NCI-H1092 treated with DMSO at 0.1 percent for 48 hours (cell line): ENCODE measurements around the gene MOGAT2.
"Not testable (repeated sequence)": the region's sequence is repeated elsewhere in the genome, so short reads cannot be mapped to it uniquely, and the experiment has no call there.

Experiments used
- DNase-seq: peaks from one replicate; lab custom pipeline; 2025; lab: John Stamatoyannopoulos, UW

The MOGAT2 gene

DNA sequence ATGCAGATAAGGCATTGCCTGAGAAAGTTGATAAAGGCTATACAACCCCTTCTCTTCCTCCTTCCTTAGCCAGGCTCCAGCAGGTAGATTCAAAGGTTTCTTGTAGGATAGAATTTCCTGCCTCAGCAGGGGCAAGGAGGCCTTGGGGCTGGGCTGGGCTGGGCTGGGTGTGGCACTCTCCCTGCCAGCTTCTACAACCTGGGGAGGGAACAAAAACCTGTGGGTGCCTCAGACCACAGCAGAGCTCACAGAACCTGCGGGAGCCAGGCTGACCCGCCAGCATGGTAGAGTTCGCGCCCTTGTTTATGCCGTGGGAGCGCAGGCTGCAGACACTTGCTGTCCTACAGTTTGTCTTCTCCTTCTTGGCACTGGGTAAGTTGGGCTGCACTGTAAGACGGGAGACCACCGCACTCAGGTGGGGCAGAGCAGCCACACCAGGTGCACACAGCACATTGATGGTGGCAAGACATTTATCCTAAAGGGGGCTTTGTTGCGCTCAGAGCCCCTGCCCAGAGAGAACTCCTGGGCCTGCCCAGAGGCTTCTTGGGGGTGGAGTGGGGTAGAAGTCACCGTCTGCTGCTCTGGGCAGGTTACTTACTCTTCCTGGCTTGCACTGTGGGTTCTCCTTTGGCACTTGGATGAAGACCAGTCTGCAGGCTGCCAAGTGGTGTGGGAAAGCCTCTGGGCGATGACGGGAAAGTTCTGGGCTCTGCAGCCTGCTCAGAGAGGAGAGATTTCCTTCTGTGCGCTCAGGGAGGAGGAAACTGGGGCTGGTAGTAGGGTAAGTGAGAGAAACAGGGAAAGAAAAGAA lies at the start of gene MOGAT2:
Gene MOGAT2 (plus strand): TSS at position 231 of the 811 bp plus-strand sequence. CDS start 51 bp downstream, at position 282.
- DNase-seq, result no peak

DNA sequence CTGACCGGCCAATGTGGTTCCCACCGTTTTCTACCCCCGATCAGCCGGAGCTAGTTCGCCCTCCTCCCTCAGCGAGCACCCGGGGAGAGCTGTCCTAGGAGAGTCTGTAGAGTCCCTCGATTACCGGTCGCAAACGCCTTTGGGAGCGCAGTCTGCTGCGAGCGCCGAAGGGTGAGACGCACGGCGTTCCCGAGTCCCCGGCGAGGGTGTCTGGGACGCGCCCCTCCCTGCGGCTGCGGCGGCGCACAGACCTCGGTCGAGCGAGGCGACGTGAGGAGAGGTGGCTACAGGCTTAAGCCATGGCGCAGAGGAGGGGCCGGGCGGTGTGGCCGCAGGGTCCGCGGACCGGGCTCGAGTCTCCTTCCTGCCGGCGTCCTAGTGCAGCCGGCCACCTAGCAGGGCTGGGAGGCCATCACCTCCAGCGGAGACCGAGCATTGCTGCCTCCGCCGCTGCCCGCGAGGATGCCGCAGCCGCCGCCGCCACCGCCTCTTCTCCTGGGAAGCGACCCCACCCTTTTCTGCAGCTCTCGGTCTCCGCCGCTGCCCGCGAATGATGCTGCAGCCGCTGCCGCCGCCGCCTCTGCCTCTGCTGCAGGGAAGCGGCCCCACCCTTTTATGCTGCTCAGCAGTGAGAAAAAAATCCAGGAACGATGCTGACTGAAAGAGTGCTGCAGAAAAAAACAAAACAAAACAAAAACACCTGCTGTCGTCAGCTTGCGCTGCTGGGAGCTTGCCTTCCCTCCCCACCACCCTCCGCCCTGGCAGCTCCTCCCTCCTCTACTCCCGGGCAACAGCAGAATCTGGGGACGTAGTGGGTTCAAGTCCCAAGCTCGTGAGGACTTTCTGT lies 49.0 kb upstream of the MOGAT2 start, which contains the start of gene MAP6:
Gene MAP6 (minus strand): TSS at position 588 of the 847 bp plus-strand sequence. CDS start 669 bp downstream, outside the sequence.
- peak; percentile 87 for DNase-seq

DNA sequence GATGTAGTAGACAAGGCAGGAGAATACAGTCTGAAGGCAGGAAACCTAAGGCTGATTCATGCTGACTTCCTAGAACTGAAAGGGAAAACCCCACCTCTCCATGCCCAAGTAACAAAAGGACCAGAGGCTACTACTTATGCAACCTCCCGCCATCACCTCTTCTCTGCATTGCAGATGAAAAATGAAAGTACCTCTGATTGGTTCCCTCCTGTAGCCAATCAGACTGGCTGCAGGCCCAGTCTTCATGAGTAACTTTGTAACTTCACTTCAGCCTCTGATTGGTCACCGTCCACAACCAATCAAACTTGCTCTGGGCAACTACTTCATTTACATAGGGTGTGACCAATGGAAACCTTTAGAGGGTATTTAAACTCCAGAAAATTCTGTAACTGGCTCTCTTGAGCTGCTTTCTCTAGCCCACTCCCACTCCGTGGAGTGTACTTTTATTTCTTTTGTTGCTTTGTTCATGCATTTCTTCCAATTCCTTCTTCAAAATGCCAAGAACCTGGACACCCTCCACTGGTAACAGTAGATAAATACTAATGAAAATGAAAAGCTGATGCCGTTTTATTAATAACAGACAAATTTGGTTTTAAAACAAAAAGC lies 43.6 kb upstream of the MOGAT2 start:
- no peak for DNase-seq

DNA sequence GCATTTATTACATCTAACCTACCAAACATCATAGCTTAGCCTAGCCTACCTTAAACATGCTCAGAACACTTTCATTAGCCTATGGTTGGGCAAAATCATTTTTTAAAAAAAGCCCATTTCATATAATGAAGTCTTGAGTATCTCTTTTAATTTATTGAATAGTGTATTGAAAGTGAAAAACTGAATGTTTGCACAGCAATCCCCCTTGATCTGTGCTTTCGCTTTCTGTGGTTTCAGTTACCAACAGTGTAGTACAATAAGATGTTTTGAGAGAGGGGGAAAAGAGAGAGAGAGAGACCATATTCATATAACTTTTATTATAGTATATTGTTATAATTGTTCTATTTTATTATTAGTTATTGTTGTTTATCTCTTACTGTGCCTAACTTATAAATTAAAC lies 40.4 kb upstream of the MOGAT2 start:
- DNase-seq, result no peak

GRCh38 chr11:75677909-75678308 lies 39.7 kb upstream of the MOGAT2 start:
- DNase-seq, result no peak

DNA sequence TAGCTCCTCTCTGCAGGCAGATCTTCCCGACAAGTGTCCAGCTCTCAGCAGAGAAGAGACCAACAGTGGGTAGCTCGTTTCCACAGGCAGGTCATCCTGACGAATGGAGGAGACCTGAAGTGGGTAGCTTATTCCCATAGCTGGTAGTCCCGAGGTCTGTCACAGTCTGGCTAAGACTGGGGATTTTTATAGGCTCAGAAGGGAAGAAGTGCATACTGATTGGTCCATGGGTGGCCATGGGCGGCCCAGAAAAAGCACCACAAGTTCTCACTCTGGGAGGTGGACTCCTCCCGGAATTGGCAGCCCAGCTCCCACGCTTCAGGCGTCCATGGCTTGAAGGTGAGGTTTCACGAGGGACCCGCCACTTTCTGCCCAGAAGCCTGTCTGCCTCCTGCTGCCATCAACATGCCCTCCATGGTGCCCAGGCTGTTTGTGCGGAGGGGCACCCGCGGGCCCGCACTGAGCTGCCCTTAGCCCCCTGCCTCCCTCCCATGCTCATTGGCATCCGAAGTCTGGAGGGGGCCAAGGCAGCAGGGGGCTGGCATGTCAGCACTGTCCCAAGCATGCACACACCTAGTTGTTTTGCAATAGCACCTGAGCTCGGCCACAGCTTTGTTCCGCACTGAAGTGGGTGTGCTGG lies 38.9 kb upstream of the MOGAT2 start:
- DNase-seq, result no peak

DNA sequence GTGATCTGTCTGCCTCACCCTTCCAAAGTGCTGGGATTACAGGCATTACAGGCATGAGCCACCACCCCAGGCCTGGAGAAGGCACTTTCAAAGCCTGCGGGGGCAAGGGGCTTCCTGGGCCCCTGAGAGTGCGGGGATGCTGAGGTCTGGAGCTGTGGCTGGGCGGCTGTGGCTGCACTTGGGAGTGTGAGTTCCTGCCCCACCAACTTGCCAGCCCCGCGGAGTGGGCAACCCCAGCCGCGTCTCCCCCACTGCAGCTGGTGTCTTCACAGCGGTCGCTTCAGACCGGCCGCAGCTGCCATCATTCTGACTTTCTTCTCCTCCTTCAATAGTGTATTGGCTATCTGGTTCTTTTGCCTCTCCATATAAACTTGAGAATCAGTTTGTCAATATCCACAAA lies 38.1 kb upstream of the MOGAT2 start:
- no peak for DNase-seq

DNA sequence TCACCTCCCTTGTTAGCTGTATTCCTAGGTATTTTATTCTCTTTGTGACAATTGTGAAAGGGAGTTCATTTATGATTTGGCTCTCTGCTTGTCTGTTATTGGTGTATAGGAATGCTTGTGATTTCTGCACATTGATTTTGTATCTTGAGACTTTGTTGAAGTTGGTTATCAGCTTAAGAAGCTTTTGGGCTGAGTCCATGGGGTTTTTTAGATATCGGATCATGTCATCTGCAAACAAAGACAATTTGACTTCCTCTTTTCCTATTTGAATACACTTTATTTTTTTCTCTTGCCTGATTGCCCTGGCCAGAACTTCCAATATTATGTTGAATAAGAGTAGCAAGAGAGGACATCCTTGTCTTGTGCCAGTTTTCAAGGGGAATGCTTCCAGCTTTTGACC lies 33.8 kb upstream of the MOGAT2 start:
- not testable (repeated sequence) for DNase-seq

DNA sequence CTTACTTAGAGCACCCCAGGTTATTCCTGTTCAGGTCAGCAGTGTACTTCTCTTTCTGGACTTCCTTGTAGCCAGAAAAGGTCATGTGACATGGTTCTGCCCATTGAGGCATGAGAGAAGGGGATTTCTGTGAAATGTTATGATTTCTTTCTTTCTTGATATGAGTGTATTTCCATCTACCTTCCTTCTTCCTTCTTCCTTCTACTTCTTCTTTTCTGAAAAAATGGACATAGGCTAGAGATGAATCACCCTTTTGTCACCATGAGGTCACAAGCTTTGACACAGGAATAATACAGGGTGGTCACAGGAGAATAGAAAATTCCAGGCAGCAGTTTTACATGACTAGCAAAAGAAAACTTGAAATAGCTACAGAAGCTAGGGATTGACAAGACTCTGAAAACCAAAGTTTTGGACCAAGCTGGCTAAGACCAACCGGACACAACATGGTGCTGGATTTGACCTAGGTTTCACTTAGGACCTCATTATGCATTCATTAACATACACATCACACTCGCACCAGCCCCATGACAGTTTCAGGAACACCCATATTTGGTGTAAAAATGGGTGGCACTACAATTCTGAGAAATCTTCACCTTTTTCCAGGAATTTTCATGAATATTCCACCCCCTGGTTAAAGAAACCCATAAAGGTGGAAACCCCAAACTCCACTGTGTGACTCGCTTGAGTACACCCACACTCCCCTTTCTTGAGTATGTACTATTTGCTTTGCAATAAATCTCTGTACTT lies 27.6 kb upstream of the MOGAT2 start:
- no peak for DNase-seq

DNA sequence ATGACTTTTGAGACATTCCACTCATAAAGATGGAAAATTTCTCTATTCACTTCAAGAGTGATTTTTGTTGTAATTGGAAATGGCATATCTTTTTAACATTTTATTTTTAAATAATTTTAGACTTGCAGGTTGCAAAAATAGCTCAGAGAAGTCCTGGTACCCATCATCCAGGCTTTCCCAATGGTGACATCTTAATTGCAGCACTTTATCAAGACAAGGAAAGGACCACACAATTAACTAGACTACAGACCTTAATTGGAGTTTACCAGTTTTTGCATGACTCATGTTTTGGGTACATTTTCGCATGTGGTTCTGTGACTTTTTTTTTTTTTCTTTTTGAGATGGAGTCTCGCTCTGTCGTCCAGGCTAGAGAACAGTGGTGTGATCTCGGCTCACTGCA lies 25.8 kb upstream of the MOGAT2 start:
- DNase-seq, result no peak

- no peak for DNase-seq
These were observed 19.6 kb upstream of the MOGAT2 start for GRCh38 chr11:75697906-75698581.

DNA sequence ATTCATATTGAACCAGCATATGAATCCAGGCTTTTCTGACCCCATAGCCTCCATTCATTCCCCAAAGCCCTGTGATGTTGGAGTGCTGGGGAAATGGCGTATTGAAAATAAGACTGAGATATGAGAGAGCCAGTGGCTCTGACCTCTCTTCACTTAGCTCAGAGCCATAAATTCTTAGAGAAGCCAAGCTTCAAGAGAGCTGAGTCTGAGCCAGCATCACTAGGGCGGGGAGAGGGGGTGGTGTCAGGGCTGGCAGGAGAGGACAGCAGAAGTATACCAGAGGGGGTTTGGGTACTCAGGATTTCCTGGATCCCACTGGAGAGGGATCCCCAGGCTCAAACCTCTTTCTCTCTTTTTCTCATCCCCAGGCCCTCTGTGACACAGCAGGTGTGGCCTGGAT lies 16.7 kb upstream of the MOGAT2 start:
- no peak for DNase-seq

- no peak for DNase-seq
These were observed 13.9 kb upstream of the MOGAT2 start for GRCh38 chr11:75703695-75704237.

- DNase-seq, result no peak
These were observed 12.1 kb upstream of the MOGAT2 start for GRCh38 chr11:75705541-75705940.

DNA sequence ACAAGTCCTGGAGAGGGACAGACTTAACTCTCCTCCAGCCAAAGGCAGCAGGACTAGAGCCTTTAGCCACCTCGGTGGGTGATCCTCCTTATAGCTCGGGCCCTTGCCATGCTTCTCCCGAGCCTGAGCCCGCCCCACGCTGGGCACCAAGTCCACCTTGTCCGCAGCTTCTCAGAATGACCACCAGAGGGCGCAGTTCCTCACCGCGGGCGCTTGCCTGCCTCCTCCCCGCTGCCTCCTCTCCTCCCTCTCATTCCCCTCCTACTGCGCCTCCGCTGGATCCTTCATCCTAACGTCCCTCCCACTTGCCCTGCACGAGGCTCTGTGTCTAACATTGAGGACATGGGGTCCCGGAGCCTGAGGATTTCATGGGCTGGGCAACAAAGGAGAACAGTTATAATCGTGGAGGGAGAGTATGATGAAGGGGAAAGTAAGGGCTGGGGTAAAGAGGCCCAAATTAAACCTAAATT lies 11.3 kb upstream of the MOGAT2 start:
- peak; percentile 85 for DNase-seq

DNA sequence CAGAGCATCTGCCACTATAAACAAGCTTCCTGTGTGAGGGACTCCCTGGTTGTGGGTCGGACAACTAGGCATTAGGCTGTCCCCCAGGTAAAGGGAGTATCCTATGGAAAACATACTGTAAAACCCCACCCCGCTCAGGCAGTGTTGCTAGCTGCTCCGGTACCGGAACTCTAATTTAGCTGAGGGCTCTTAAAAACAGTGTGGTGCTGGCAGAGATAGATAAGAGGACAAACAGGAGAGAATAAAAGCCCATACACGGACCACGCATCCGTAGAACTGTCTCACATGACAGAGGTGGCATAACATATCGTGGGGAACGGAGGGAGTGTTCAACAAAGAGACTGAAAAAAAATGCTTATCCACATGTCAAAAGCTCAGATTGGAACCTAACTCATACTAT lies 3.4 kb upstream of the MOGAT2 start:
- peak; percentile 83 for DNase-seq

GRCh38 chr11:75715688-75716087 lies 1.9 kb upstream of the MOGAT2 start:
- peak; percentile 23 for DNase-seq

GRCh38 chr11:75716659-75717058 lies 979 bp upstream of the MOGAT2 start:
- DNase-seq, result no peak

DNA sequence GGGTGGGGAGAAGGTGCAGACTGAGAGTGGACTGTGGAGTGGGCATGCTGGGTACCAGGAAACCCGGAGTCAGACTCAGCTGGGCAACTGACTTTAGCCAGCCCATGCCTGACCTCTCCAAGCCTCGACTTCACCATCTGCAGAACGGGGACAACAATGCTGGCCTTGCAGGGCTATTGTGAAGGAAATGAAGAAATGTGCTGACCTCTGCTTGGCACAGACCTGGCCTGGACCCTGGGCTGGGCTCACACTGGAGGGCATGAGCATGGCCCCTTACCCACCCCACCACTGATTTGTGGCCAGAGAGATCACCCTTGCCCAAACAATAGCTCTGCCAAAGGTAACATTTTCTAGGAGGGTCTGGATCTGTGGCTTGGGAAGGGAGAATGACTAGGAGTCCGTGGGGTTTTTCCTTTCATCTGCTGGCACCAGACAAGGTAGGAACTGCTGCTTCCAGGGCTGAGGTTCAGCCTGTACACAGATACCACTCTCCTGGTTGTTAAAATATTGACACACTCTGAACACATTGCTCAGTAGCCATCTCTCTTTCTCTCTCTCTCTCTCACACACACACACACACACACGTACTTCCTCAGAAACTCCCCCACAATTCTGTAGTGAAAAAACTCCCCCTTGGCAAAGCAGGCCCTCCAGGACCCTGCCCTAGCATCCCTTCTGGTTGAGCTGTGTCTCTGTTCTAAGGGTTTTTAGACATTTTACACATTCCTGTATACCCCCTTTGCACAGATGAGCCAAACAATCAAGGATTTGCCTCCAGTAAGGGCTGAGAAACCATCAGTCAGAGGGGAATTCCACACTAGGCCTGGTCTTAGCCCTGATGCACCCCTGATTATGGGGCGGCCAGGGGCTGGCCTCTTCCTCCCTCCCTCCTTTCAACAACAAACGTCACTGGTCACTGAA lies 1.0 kb downstream of the MOGAT2 start:
- DNase-seq, result no peak
